Colonic mucosa (tissue), 4 donors: ENCODE results near the gene SST. TPM values are rescaled to one million over a fixed set of nuclear protein-coding genes. Genes with fewer than 3 reads are reported as not detected.

Experiments
- DNase-seq: peaks from one replicate; pipeline ENCODE4 v3.0.0-alpha.2; 2020
- H3K27ac ChIP-seq: fragments of 200-600 bp; one replicate; pipeline ENCODE4 v1.8.0; 2021
- H3K27me3 ChIP-seq: fragments of 200-600 bp; one replicate; pipeline ENCODE4 v1.8.0; 2021
- H3K36me3 ChIP-seq: fragments of 200-600 bp; one replicate; pipeline ENCODE4 v1.8.0; 2021
- H3K4me1 ChIP-seq: fragments of 200-600 bp; one replicate; pipeline ENCODE4 v1.8.0; 2021; ENCODE audit warnings: mild to moderate bottlenecking
- H3K4me3 ChIP-seq: fragments of 200-600 bp; one replicate; pipeline ENCODE4 v1.8.0; 2021
- H3K9ac ChIP-seq, 2 donors: one replicate each; pipeline ENCODE4 v1.7.0; 2013; ENCODE audit warnings: control low read depth in 2 of 2, low read depth in 2 of 2, low read length in 2 of 2
- H3K9me3 ChIP-seq: fragments of 200-600 bp; one replicate; pipeline ENCODE4 v1.8.0; 2021
- intact Hi-C: fragments of 100-400 bp; cut with DNase I; formaldehyde crosslinking; loops from one replicate; pipeline ENCODE4 v1.14.1; 2022
- total RNA-seq, 2 donors: library from RNA; stranded (reverse); fragmentation: NEBNext Ultra II Directional in 1 of 2; extraction: Animal tissue kit (Norgen Biotek cat#: 25700) in 1 of 2; gene quantifications; one replicate each; pipeline ENCODE4 v1.2.1, GENCODE V29; 2021
- TF ChIP-seq, protein P1 (sequence below): fragments of 200-600 bp; IDR thresholded peaks from one replicate; pipeline ENCODE4 v1.8.0; 2022; ENCODE audit warnings: antibody characterized with exemption, mild to moderate bottlenecking
- donor health status: healthy.
- donor health status: DM: no; HTN: no; CAD: no.
- donor health status: DM: no; HTN: no; CAD: no.

The SST gene
- total RNA-seq, 2 donors from 2014 or later, result 31.6 to 78.4 TPM

DNA sequence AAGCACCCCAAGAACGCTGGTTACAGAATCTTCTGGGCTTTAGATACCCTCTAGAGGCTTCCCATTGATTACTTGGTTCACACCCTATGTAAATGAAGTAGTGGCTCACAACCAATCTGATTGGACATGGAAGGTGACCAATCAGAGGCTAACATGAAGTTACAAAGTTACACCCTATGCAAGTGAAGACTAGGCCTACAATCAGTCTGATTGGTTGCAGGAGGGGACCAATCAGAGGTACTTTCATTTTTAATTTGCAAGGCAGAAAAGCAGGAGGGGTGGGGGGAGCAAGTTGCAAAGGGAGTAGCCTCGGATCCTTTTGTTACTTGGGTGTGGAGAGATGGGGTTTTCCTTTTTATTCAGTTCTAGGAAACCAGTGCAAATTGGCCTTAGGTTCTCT, 43.3 kb upstream of the SST start:
- intact Hi-C loops, result loop anchor here (5.0 to 10.0 kb wide), 2 partner anchors 399 to 496 kb away; no protein-coding TSS in a partner anchor
- H3K4me3 ChIP-seq, result no peak overlapping the region
- no peak overlapping the region for H3K9ac ChIP-seq
- TF ChIP-seq, protein P1, sequence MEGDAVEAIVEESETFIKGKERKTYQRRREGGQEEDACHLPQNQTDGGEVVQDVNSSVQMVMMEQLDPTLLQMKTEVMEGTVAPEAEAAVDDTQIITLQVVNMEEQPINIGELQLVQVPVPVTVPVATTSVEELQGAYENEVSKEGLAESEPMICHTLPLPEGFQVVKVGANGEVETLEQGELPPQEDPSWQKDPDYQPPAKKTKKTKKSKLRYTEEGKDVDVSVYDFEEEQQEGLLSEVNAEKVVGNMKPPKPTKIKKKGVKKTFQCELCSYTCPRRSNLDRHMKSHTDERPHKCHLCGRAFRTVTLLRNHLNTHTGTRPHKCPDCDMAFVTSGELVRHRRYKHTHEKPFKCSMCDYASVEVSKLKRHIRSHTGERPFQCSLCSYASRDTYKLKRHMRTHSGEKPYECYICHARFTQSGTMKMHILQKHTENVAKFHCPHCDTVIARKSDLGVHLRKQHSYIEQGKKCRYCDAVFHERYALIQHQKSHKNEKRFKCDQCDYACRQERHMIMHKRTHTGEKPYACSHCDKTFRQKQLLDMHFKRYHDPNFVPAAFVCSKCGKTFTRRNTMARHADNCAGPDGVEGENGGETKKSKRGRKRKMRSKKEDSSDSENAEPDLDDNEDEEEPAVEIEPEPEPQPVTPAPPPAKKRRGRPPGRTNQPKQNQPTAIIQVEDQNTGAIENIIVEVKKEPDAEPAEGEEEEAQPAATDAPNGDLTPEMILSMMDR, result no peak
- no peak overlapping the region for H3K27ac ChIP-seq
- no peaks in the 10 kb centered on the region for H3K4me1 ChIP-seq
- no peak for DNase-seq
- no peaks in the 10 kb centered on the region for H3K27me3 ChIP-seq
- no peaks in the 10 kb centered on the region for H3K9me3 ChIP-seq
- H3K36me3 ChIP-seq, result no peaks in the 10 kb centered on the region

DNA sequence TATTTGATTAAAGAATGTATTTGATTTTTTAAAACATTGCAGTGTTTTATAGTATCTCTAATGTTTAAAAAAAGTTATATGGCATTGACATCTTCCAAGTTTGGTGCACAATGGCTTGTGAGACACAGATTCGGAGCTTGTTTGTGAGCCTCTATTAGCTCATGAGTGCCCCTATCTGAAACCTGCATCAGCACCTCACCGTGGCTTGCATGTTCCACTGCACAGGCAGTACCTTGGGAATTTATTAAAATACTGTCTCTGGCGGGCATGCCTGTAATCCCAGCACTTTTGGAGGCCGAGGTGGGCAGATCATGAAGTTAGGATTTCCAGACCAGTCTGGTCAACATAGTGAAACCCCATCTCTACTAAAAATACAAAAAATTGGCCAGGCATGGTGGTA, 39.0 kb upstream of the SST start:
- Histone ChIP-seq H3K36me3 (no peaks in the 10 kb centered on the region), H3K4me3 (no peak overlapping the region), H3K4me1 (no peaks in the 10 kb centered on the region), H3K9ac (no peak overlapping the region), H3K27ac (no peak overlapping the region), H3K9me3 (no peaks in the 10 kb centered on the region), H3K27me3 (no peaks in the 10 kb centered on the region)
- DNase-seq, result no peak
- TF ChIP-seq, protein P1, result no peak
- intact Hi-C loops, result no loop called here

DNA sequence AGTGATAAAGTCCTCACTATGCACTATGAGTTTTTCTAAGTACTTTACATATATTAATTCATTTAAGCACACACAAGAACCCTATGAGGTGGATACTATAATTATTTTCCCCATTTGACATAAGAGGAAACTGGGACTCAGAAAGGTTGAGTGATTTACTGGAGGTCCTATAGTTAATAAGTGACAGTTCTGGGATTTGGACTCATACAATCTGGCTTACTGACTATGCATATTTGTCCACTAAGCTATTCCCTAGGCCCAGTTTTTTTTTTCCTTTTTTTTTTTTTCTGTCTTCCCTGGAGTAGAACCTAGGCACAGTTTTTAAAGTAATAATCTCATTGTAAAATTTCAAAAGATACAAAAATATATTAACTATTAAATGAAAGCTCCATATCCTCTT, 38.5 kb upstream of the SST start:
- TF ChIP-seq, protein P1, result no peak
- H3K4me1 ChIP-seq, result no peaks in the 10 kb centered on the region
- no peak overlapping the region for H3K27ac ChIP-seq
- H3K9me3 ChIP-seq, result no peaks in the 10 kb centered on the region
- H3K27me3 ChIP-seq, result no peaks in the 10 kb centered on the region
- no peak for DNase-seq
- H3K36me3 ChIP-seq, result no peaks in the 10 kb centered on the region
- no peak overlapping the region for H3K4me3 ChIP-seq
- H3K9ac ChIP-seq, result no peak overlapping the region
- intact Hi-C loops, result no loop called here

DNA sequence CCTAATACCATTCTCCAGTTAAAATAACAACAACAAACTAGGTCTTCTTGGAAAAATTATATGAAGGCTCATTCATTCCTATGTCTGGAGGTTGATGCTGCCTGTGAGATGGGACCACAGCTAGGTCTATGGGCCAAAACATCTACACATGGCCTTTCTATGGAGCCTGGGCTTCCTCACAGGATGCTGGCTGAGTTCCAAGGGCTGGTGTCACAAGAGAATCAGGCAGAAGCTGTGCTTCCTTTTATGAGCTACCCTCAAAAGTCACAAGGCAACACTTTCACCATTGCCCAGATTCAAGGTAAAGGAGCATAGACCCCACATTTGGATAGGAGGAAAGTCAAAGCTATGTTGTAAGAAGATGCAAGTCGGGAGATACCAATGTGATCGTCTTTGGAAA, 36.8 kb upstream of the SST start:
- no peak overlapping the region for H3K27ac ChIP-seq
- TF ChIP-seq, protein P1, result no peak
- H3K36me3 ChIP-seq, result no peaks in the 10 kb centered on the region
- intact Hi-C loops, result no loop called here
- H3K27me3 ChIP-seq, result no peaks in the 10 kb centered on the region
- DNase-seq, result no peak
- no peak overlapping the region for H3K4me3 ChIP-seq
- no peaks in the 10 kb centered on the region for H3K9me3 ChIP-seq
- H3K9ac ChIP-seq, result no peak overlapping the region
- H3K4me1 ChIP-seq, result no peaks in the 10 kb centered on the region

DNA sequence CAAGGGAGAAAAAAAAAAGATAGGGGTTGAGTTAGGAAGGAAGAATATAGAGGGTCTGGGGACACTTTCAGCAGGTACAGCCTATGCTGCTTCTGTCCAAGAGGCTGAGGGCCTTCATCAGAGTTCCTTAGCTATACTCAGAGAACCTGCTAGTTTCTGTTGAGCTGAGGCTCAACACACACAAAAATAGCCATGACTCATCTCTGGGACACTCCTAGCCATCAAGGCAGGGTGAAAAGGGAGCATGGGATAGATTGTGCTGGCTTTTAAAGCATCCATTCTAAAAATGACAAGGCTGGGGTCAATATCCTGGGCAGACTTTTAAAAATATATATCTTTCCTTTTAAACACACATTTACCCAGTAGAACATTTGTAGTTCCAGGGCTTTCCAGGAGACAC, 35.0 kb upstream of the SST start:
- H3K9me3 ChIP-seq, result no peaks in the 10 kb centered on the region
- no peaks in the 10 kb centered on the region for H3K36me3 ChIP-seq
- no peak overlapping the region for H3K9ac ChIP-seq
- no peaks in the 10 kb centered on the region for H3K27me3 ChIP-seq
- H3K4me1 ChIP-seq, result no peaks in the 10 kb centered on the region
- H3K27ac ChIP-seq, result no peak overlapping the region
- no peak overlapping the region for H3K4me3 ChIP-seq
- no peak for DNase-seq
- intact Hi-C loops, result no loop called here
- TF ChIP-seq, protein P1, result no peak
